Keratinocyte (primary cell): Measurements from ENCODE around the gene LDLRAD4. TPM values are rescaled to one million over a fixed set of nuclear protein-coding genes. Genes with fewer than 3 reads are reported as not detected.

Source experiments
- DNase-seq: peaks from one replicate; pipeline ENCODE4 v3.0.0-alpha.2; 2011; ENCODE audit warnings: low read depth, missing footprints, low spot score
- FAIRE-seq: peaks from 2 replicates; lab custom pipeline; 2011; peaks lifted over from hg19 to GRCh38; lab: Jason Lieb, UNC
- H2AFZ ChIP-seq: 2 replicates; pipeline ENCODE4 v1.6.0; 2012; ENCODE audit warnings: low read length, control low read depth, inconsistent platforms; ENCODE audit not compliant: control insufficient read depth
- H3K27ac ChIP-seq: 2 replicates; pipeline ENCODE4 v1.5.1; 2011; ENCODE audit warnings: low read length; ENCODE audit not compliant: control insufficient read depth, insufficient read depth
- H3K27me3 ChIP-seq: 3 replicates; pipeline ENCODE4 v1.6.0; 2011; ENCODE audit warnings: low read length; ENCODE audit not compliant: control insufficient read depth, insufficient read depth; ENCODE audit errors: extremely low read depth
- H3K36me3 ChIP-seq, 2 experiments: 2 replicates in 1 of 2; 3 replicates in 1 of 2; pipeline ENCODE4 v1.5.1; 2011; ENCODE audit warnings: low read length in 2 of 2, mild to moderate bottlenecking in 1 of 2; ENCODE audit not compliant: control insufficient read depth in 2 of 2, insufficient read depth in 2 of 2; ENCODE audit errors: extremely low read depth in 1 of 2
- H3K4me1 ChIP-seq: 3 replicates; pipeline ENCODE4 v1.5.1; 2011; ENCODE audit warnings: low read length; ENCODE audit not compliant: control insufficient read depth, insufficient read depth; ENCODE audit errors: extremely low read depth
- H3K4me2 ChIP-seq: 3 replicates; pipeline ENCODE4 v1.6.0; 2011; ENCODE audit warnings: low read depth, low read length; ENCODE audit not compliant: control insufficient read depth, insufficient read depth; ENCODE audit errors: extremely low read depth
- H3K4me3 ChIP-seq, 3 experiments: fragments of 200-600 bp in 1 of 3; sonication (generic) in 1 of 3; 2 replicates in 2 of 3; 3 replicates in 1 of 3; pipeline ENCODE4 v1.5.1; 2011 to 2016; ENCODE audit warnings: low read length in 3 of 3, mild to moderate bottlenecking in 3 of 3, control low read depth in 2 of 3, inconsistent platforms in 1 of 3, low read depth in 1 of 3, mixed read lengths in 1 of 3, mixed run types in 1 of 3, moderate library complexity in 1 of 3; ENCODE audit not compliant: control insufficient read depth in 2 of 3, insufficient read depth in 2 of 3; ENCODE audit errors: extremely low read depth in 1 of 3
- H3K79me2 ChIP-seq: 2 replicates; pipeline ENCODE4 v1.6.0; 2012; ENCODE audit warnings: low read length; ENCODE audit not compliant: control insufficient read depth, insufficient read depth
- H3K9ac ChIP-seq: 3 replicates; pipeline ENCODE4 v1.6.0; 2011; ENCODE audit warnings: low read length; ENCODE audit not compliant: control insufficient read depth, insufficient read depth; ENCODE audit errors: extremely low read depth
- H3K9me1 ChIP-seq: 3 replicates; pipeline ENCODE4 v1.6.0; 2011; ENCODE audit warnings: low read length; ENCODE audit not compliant: control insufficient read depth, insufficient read depth; ENCODE audit errors: extremely low read depth
- H3K9me3 ChIP-seq: 2 replicates; pipeline ENCODE4 v1.5.1; 2012; ENCODE audit warnings: low read depth, low read length; ENCODE audit not compliant: control insufficient read depth
- H4K20me1 ChIP-seq: 3 replicates; pipeline ENCODE4 v1.6.0; 2011; ENCODE audit warnings: low read length; ENCODE audit not compliant: control insufficient read depth, insufficient read depth; ENCODE audit errors: extremely low read depth
- EZH2 ChIP-seq: IDR thresholded peaks from one replicate; pipeline ENCODE4 v1.6.1; 2012; ENCODE audit warnings: inconsistent platforms, mild to moderate bottlenecking, low read length, moderate library complexity
- dilution Hi-C: fragments of 300-500 bp; cut with MboI; formaldehyde crosslinking; loops from one replicate; pipeline ENCODE4 v1.7.0; 2020; ENCODE audit warnings: low sequenced_read_pairs; ENCODE audit not compliant: extremely low pct_ligation_motif_present
- polyA plus RNA-seq, 5 experiments: library from polyadenylated mRNA; depleted of rRNA in 3 of 5; stranded (reverse) in 3 of 5; stranded (forward) in 1 of 5; unstranded in 1 of 5; fragments of >200 nt; gene quantifications; 1 replicate in 1 of 5; 2 replicates in 3 of 5; 3 replicates in 1 of 5; pipeline versions ENCODE4 v1.2.1 to v1.2.3, GENCODE V29; 2011 to 2012; ENCODE audit warnings: missing spikeins in 2 of 5, low read depth in 1 of 5, low replicate concordance in 1 of 5
- TF ChIP-seq, protein P1 (sequence below), 3 experiments: IDR thresholded peaks in 1 of 3; conservative IDR thresholded peaks in 1 of 3; optimal IDR thresholded peaks in 1 of 3; 2 replicates in 2 of 3; 3 replicates in 1 of 3; pipeline versions ENCODE3 to v1.5.1; 2011; ENCODE audit warnings: low read length in 3 of 3, mild to moderate bottlenecking in 3 of 3, moderate library complexity in 2 of 3, control low read depth in 1 of 3, inconsistent platforms in 1 of 3; ENCODE audit not compliant: insufficient read depth in 2 of 3; ENCODE audit errors: extremely low read depth in 1 of 3

The LDLRAD4 gene
- polyA plus RNA-seq, 1 donor (not counting 4 experiments of a cell fraction or from before 2014, with no cell fraction given), result not detected

DNA sequence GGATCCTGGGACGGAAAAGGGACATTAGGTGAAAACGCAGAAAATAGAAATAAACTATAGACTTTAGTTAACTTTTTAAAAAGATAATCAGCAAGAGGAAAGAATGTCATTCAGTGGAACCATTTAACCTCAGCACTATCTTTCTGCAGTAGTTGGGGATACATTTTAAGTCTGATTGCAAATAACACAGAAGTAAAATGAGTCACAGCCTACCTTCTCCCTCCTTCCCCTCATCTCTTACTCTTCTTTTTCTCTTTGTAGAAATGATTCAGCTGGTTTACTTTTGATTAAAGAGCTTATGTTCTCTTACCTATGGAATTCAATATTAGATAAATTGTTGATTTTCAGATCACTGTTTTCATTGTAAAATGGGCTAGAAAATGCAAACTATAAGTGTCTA lies 336.6 kb downstream of the LDLRAD4 start:
- Histone ChIP-seq H3K9me1 (no peaks in the 10 kb centered on the region), H3K4me2 (no peak overlapping the region), H3K79me2 (no peaks in the 10 kb centered on the region), H3K4me3 (no peak overlapping the region), H3K27me3 (no peaks in the 10 kb centered on the region), H2AFZ (no peak overlapping the region), H4K20me1 (no peaks in the 10 kb centered on the region), H3K4me1 (no peaks in the 10 kb centered on the region), H3K9ac (no peak overlapping the region), H3K36me3 (no peaks in the 10 kb centered on the region), H3K9me3 (no peaks in the 10 kb centered on the region), H3K27ac (no peak overlapping the region)
- FAIRE-seq (no peak), DNase-seq (no peak)
- dilution Hi-C loops, result no loop called here
- TF ChIP-seq, protein P1, sequence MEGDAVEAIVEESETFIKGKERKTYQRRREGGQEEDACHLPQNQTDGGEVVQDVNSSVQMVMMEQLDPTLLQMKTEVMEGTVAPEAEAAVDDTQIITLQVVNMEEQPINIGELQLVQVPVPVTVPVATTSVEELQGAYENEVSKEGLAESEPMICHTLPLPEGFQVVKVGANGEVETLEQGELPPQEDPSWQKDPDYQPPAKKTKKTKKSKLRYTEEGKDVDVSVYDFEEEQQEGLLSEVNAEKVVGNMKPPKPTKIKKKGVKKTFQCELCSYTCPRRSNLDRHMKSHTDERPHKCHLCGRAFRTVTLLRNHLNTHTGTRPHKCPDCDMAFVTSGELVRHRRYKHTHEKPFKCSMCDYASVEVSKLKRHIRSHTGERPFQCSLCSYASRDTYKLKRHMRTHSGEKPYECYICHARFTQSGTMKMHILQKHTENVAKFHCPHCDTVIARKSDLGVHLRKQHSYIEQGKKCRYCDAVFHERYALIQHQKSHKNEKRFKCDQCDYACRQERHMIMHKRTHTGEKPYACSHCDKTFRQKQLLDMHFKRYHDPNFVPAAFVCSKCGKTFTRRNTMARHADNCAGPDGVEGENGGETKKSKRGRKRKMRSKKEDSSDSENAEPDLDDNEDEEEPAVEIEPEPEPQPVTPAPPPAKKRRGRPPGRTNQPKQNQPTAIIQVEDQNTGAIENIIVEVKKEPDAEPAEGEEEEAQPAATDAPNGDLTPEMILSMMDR (optimal IDR thresholded peaks at IDR 0.05 in 1 of 3, IDR thresholded peaks at IDR 0.05 in 1 of 3, conservative IDR thresholded peaks at IDR 0.05 in 1 of 3; ENCODE audit: extremely low read depth in 1 of 3, insufficient read depth in 2 of 3, low read length in 3 of 3), result no peak
- no peak for TF ChIP-seq EZH2

DNA sequence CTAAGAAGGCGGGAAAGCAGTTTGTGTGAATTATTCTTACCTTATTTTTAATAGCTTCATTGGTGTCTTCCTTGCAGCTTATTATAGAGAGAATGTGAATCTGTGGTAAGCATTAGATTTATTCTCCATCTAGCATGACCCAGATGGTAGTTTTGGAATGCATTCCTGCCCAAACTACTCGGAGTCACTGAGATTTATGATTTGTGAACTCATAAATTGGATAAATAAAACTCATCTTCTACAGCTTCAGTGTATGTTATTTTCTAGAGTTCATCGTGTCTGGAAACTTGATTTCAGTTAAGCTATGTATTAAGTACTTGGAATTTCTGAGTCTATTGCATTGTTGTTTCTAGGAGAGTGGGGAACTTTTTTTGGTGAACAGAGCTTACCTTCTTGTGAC lies 337.3 kb downstream of the LDLRAD4 start:
- Histone ChIP-seq H2AFZ (no peak overlapping the region), H3K79me2 (no peaks in the 10 kb centered on the region), H3K36me3 (no peaks in the 10 kb centered on the region), H3K9me1 (no peaks in the 10 kb centered on the region), H3K4me2 (no peak overlapping the region), H3K4me3 (no peak overlapping the region), H4K20me1 (no peaks in the 10 kb centered on the region), H3K27me3 (no peaks in the 10 kb centered on the region), H3K4me1 (no peaks in the 10 kb centered on the region), H3K9me3 (no peaks in the 10 kb centered on the region), H3K27ac (no peak overlapping the region), H3K9ac (no peak overlapping the region)
- TF ChIP-seq, protein P1 (optimal IDR thresholded peaks at IDR 0.05 in 1 of 3, IDR thresholded peaks at IDR 0.05 in 1 of 3, conservative IDR thresholded peaks at IDR 0.05 in 1 of 3; ENCODE audit: extremely low read depth in 1 of 3, insufficient read depth in 2 of 3, low read length in 3 of 3), result no peak
- TF ChIP-seq EZH2, result no peak
- dilution Hi-C loops, result no loop called here
- FAIRE-seq, result no peak
- no peak for DNase-seq
